GM19193 (cell line): ENCODE results near the gene BAG2.

Source experiments
- POLR2A ChIP-seq: IDR thresholded peaks from 4 replicates; pipeline ENCODE4 v1.6.1; 2011; ENCODE audit not compliant: insufficient read depth, insufficient read length; ENCODE audit errors: extremely low read depth

The BAG2 gene

GRCh38 chr6:57205550-57206328, 33.6 kb downstream of the BAG2 start:
- no peak for TF ChIP-seq POLR2A

- TF ChIP-seq POLR2A: no peak
These were observed 35.0 kb downstream of the BAG2 start for GRCh38 chr6:57207141-57207540.

GRCh38 chr6:57207872-57208271, 35.7 kb downstream of the BAG2 start:
- TF ChIP-seq POLR2A: no peak

GRCh38 chr6:57209030-57209429, 36.9 kb downstream of the BAG2 start:
- no peak for TF ChIP-seq POLR2A

GRCh38 chr6:57210060-57210459, 37.9 kb downstream of the BAG2 start:
- no peak for TF ChIP-seq POLR2A

- no peak for TF ChIP-seq POLR2A
These were observed 43.1 kb downstream of the BAG2 start for GRCh38 chr6:57215260-57215659.

- no peak for TF ChIP-seq POLR2A
These were observed 44.3 kb downstream of the BAG2 start for GRCh38 chr6:57216235-57217101.

- no peak for TF ChIP-seq POLR2A
These were observed 45.1 kb downstream of the BAG2 start for GRCh38 chr6:57217270-57217669.

- no peak for TF ChIP-seq POLR2A
These were observed 48.1 kb downstream of the BAG2 start for GRCh38 chr6:57220083-57220703.

GRCh38 chr6:57221191-57221935, 49.2 kb downstream of the BAG2 start:
- TF ChIP-seq POLR2A: no peak

GRCh38 chr6:57221936-57222742, 50.0 kb downstream of the BAG2 start, which contains the start of gene RAB23:
RAB23 (minus strand) TSS chr6:57222307; CDS start chr6:57210380, 11,927 bp downstream.
- TF ChIP-seq POLR2A: peak; percentile 68

GRCh38 chr6:57222743-57223077, 50.6 kb downstream of the BAG2 start:
- TF ChIP-seq POLR2A: no peak

GRCh38 chr6:57224769-57225515, 52.8 kb downstream of the BAG2 start:
- no peak for TF ChIP-seq POLR2A

- no peak for TF ChIP-seq POLR2A
These were observed 54.1 kb downstream of the BAG2 start for GRCh38 chr6:57226221-57226620.
